Upper lobe of right lung (tissue), 1 donor: ENCODE measurements around the gene NOVA2. TPM values are rescaled to one million over a fixed set of nuclear protein-coding genes. Genes with fewer than 3 reads are reported as not detected.
"Not testable (repeated sequence)": the region's sequence is repeated elsewhere in the genome, so short reads cannot be mapped to it uniquely, and the experiment has no call there.

Experiments used
- ATAC-seq: fragments of 200-7000 bp; cut with Tn5 transposase; one replicate; pipeline ENCODE4 v1.9.1; 2020; ENCODE audit warnings: mild to moderate bottlenecking, moderate library complexity
- DNase-seq: peaks from one replicate; pipeline ENCODE4 v3.0.0-alpha.2; 2020
- H3K27ac ChIP-seq: fragments of 200-600 bp; one replicate; pipeline ENCODE4 v1.8.0; 2022
- H3K27me3 ChIP-seq: fragments of 200-600 bp; one replicate; pipeline ENCODE4 v1.8.0; 2022; ENCODE audit warnings: mild to moderate bottlenecking
- H3K36me3 ChIP-seq: fragments of 200-600 bp; one replicate; pipeline ENCODE4 v1.8.0; 2022
- H3K4me1 ChIP-seq: fragments of 200-600 bp; one replicate; pipeline ENCODE4 v1.8.0; 2022
- H3K4me3 ChIP-seq: fragments of 200-600 bp; one replicate; pipeline ENCODE4 v1.8.0; 2022; ENCODE audit warnings: mild to moderate bottlenecking
- H3K9me3 ChIP-seq: fragments of 200-600 bp; one replicate; pipeline ENCODE4 v1.8.0; 2022
- CTCF ChIP-seq: fragments of 200-600 bp; IDR thresholded peaks from one replicate; pipeline ENCODE4 v1.8.0; 2022; ENCODE audit warnings: antibody characterized with exemption
- intact Hi-C: fragments of 100-400 bp; cut with DNase I; formaldehyde crosslinking; loops from one replicate; pipeline ENCODE4 v1.11.0; 2022
- total RNA-seq: library from RNA; stranded (reverse); fragmentation: NEBNext Ultra II Directional; extraction: Animal tissue kit (Norgen Biotek cat#: 25700); gene quantifications from one replicate; pipeline ENCODE4 v1.2.1, GENCODE V29; 2021
- donor health status: DM: no; HTN: yes; CAD: no; lungs with severe emphysema.

The NOVA2 gene
- total RNA-seq, 1 donor from 2014 or later = 21.2 TPM

GRCh38 chr19:45900738-45901431 lies 72.8 kb downstream of the NOVA2 start:
- no peak for TF ChIP-seq CTCF
- no peak for DNase-seq
- H3K9me3 ChIP-seq = no peaks in the 10 kb centered on the region
- ATAC-seq = no peak
- no peaks in the 10 kb centered on the region for H3K27me3 ChIP-seq
- peaks cover 8% of the 10 kb centered on the region for H3K4me1 ChIP-seq
- H3K36me3 ChIP-seq = peaks cover 27% of the 10 kb centered on the region
- H3K4me3 ChIP-seq = peak overlapping the region; percentile 70
- no peak overlapping the region for H3K27ac ChIP-seq
- intact Hi-C loops = no loop called here

GRCh38 chr19:45899919-45900589 lies 73.6 kb downstream of the NOVA2 start:
- Histone ChIP-seq H3K27me3 (no peaks in the 10 kb centered on the region), H3K27ac (no peak overlapping the region), H3K9me3 (no peaks in the 10 kb centered on the region), H3K4me1 (peaks cover 8% of the 10 kb centered on the region), H3K36me3 (peaks cover 30% of the 10 kb centered on the region), H3K4me3 (no peak overlapping the region)
- no peak for TF ChIP-seq CTCF
- intact Hi-C loops = no loop called here
- ATAC-seq (no peak), DNase-seq (no peak)

- DNase-seq (no peak), ATAC-seq (no peak)
- H3K4me3 ChIP-seq = no peak overlapping the region
- no peak for TF ChIP-seq CTCF
- H3K9me3 ChIP-seq = no peaks in the 10 kb centered on the region
- H3K27me3 ChIP-seq = no peaks in the 10 kb centered on the region
- intact Hi-C loops = no loop called here
- H3K36me3 ChIP-seq = peaks cover 34% of the 10 kb centered on the region
- peaks cover 8% of the 10 kb centered on the region for H3K4me1 ChIP-seq
- no peak overlapping the region for H3K27ac ChIP-seq
These were observed 74.4 kb downstream of the NOVA2 start for GRCh38 chr19:45899253-45899652.

- H3K4me3 ChIP-seq = no peak overlapping the region
- no peaks in the 10 kb centered on the region for H3K9me3 ChIP-seq
- H3K27ac ChIP-seq = no peak overlapping the region
- intact Hi-C loops = no loop called here
- peaks cover 8% of the 10 kb centered on the region for H3K4me1 ChIP-seq
- peaks cover 34% of the 10 kb centered on the region for H3K36me3 ChIP-seq
- no peaks in the 10 kb centered on the region for H3K27me3 ChIP-seq
- ATAC-seq (no peak), DNase-seq (no peak)
- TF ChIP-seq CTCF = no peak
These were observed 76.3 kb downstream of the NOVA2 start for GRCh38 chr19:45897261-45897812.

GRCh38 chr19:45895983-45896599 lies 77.6 kb downstream of the NOVA2 start:
- H3K27me3 ChIP-seq, ATAC-seq, H3K27ac ChIP-seq, H3K4me3 ChIP-seq, H3K4me1 ChIP-seq, DNase-seq, H3K9me3 ChIP-seq, intact Hi-C loops: not testable (repeated sequence)
- peaks cover 34% of the 10 kb centered on the region for H3K36me3 ChIP-seq

GRCh38 chr19:45895519-45895972 lies 78.1 kb downstream of the NOVA2 start:
- Histone ChIP-seq H3K36me3 (peaks cover 34% of the 10 kb centered on the region), H3K4me1 (no peaks in the 10 kb centered on the region), H3K9me3 (no peaks in the 10 kb centered on the region), H3K4me3 (no peak overlapping the region), H3K27me3 (no peaks in the 10 kb centered on the region), H3K27ac (no peak overlapping the region)
- ATAC-seq (no peak), DNase-seq (no peak)
- intact Hi-C loops = no loop called here
- no peak for TF ChIP-seq CTCF
